HG02798 (cell line): Measurements from ENCODE around the gene FRMPD1.

ENCODE experiments used
- ATAC-seq: cut with Tn5 transposase; IDR thresholded peaks from one replicate; pipeline ENCODE4 v1.9.1; 2021; ENCODE audit warnings: mild to moderate bottlenecking; ENCODE audit not compliant: unreplicated experiment, poor library complexity

Gene FRMPD1

GRCh38 chr9:37625758-37626147 is 25.0 kb upstream of the FRMPD1 start:
- no peak for ATAC-seq

- ATAC-seq = no peak
These were observed 24.0 kb upstream of the FRMPD1 start for GRCh38 chr9:37626708-37627292.

- no peak for ATAC-seq
These were observed 18.3 kb upstream of the FRMPD1 start for GRCh38 chr9:37632479-37632878.

- ATAC-seq = no peak
These were observed 14.9 kb upstream of the FRMPD1 start for GRCh38 chr9:37635808-37636207.

DNA sequence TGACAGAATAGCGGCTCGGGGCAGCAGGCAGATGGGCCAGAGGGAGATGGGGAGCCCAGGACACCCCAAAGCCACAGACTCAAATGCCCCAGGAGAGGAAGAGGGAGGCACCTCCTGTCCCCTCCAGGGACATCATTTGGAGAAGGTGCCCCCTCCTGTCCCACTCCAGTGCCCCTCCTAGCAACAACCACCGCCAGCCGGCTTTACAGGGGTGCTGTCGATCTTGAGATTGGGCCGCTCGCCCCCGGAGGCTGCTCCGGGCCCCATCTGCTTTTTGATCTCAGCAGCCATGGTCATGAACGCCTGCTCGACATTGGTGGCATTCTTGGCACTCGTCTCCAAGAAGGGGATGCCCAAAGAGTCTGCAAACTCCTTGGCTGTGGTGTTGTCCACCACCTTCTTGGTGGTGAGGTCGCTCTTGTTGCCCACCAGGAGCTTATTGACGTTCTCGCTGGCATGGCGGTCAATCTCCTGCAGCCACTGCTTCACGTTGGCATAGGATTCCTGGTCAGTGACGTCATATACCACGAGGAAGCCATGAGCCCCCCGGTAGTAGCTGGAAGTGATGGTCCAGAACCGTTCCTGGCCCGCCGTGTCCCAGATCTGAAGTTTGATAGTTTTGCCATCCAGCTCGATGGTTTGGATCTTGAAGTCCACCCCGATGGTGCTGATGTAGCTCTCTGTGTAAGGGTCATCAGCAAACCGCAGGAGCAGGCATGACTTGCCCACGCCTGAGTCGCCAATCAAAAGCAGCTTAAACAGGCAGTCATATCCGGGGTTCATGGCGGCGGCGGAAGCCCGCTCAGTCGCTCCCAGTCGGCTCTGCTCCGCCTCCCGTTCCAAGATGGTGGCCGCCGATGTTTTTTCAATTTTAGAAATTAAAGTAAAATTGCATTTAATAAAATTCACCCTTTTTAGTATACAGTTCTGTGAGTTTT is 14.0 kb upstream of the FRMPD1 start:
- no peak for ATAC-seq

DNA sequence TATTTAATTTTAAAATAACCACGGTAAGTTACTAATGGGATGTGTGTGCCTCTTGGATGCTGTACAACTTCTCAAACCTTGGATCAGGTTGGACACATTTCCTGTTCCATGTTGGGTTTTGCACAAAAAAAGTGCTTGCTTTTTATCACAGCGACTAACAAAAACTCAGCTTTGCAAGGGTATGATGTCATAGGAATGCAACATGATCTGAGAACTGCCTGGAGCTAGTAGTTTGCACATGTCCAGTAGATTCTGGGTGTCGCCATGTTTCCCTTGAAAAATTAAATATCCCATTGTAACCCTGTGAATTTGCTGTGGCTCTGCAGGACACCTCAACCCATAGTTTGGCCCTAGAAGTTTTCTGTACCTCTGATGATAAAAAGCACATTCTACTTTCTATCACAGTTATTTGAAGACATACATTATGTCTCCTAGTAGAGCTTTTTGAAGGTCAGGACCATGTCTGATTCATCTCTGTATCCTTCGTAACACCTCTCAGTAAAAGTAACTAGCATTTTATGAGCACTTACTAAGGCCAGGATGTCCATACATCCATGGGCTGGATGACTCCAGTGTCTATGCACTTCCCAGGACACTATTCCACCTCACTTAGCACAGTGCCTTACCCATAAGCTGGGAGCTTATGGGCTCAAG is 11.5 kb upstream of the FRMPD1 start:
- ATAC-seq = no peak

DNA sequence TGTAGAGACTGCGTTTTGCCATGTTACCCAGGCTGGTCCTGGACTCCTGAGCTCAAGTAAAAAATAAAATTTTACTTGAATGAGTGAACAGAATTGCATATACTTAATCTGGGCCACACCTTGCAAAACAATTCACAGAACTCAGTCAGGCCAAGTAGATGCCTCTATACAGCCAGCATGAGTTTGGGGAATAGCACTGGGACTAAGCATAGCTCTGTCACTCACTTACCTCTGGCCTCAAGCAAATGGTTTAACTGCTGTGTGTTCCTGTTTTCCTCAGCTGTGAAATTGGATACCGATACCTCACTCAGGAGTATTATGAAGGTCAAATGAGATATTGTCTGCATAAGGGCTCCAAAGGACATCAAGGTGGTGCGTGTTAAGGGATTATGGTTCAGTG is 10.9 kb upstream of the FRMPD1 start:
- no peak for ATAC-seq

DNA sequence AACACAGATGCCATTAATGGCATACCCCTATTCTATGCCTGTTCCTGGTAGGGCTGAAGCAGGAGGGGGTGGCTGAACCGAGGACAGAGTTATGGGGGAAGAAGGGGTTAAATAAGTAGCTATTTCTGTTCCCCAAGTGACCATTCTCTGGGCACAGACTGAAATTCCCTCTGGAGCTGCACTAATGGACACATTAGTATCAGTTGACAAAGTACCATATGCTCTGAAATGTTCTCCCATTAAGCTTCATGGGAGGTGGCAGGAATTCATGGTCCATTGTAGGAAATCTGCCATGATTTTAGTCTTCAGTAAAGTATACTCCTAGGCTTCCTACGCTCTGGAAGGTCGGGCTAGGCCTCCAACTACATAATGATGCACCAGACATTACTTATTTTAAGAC is 10.5 kb upstream of the FRMPD1 start:
- ATAC-seq = no peak

DNA sequence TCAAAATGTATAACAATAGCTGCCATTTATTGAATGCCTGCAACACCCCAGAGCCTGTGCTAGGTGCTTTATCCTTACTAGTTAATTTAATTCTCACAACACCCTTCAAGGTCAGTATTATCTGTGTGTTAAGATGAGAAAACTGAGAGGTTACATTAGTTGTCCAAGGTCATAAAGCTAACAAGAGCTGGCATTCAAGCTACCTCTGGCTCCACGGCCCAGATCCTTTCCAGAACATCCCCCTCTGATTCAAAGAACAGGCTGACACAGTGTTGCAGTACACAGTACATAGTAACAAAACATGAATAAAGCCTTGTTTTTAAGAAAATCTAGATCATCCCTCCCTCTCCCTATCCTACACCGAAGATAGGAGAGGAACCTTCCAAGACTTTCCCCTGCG is 9.4 kb upstream of the FRMPD1 start:
- no peak for ATAC-seq

DNA sequence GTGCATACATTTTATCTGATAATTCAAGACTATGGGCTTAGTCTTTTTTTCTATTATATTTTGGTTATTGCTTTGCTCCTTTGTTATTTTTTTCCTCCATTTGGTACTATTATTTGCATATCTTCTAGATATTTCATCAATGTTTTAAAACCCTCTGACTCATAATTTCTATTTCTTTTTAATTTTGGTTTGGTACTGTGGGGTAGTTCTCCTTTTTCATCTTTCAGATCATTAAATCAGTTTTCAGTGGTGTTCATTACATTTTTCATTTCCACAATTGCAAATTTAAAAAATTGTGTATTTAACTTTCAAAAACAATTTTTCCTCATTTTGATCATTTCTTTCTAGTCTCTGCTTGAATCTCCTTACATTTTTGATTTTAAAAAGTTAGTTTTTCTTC is 7.5 kb upstream of the FRMPD1 start:
- no peak for ATAC-seq

GRCh38 chr9:37645903-37646506 is 4.7 kb upstream of the FRMPD1 start:
- no peak for ATAC-seq

GRCh38 chr9:37650299-37650872 is 368 bp upstream of the FRMPD1 start:
- ATAC-seq = no peak

- no peak for ATAC-seq
These were observed 1.5 kb downstream of the FRMPD1 start for GRCh38 chr9:37652261-37652660.

DNA sequence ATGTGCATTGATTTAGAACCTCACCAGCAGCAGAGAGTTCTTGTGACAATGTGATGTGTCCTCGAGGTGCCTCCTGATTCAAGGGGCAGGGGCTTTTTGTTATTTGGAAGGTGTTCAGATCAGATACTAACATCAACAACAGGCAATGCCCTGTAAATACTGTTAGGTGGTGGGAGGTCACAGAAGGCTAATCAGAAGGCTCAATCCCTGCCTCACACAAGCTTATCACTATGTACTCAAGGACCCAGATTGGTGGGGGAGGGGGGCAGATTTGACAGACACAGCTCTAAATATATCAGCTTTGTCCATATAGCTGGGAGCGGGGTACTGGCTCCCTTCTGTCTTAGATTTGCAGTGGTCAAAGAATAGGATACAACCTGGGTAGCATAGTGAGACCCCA is 2.6 kb downstream of the FRMPD1 start:
- no peak for ATAC-seq

DNA sequence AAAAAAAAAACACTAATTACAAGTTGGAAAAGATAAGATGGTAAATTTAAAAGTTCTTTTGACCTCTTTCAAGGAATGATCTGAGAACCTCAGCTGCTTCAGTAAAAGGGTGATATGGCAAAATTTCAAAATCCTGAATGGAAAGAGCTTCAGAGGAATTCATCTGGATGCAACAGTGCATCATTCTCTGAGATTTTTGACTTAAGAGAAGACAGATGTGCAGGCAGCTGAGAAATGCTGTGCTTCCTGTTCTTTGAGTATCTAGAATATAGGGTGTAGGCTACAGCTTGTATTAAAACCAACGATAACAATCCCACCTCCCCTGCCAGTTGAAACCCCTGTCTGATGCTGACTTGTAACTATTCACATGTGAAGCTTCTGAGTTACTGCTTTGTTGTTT is 6.2 kb downstream of the FRMPD1 start:
- ATAC-seq = no peak

GRCh38 chr9:37660691-37661090 is 9.9 kb downstream of the FRMPD1 start:
- no peak for ATAC-seq

DNA sequence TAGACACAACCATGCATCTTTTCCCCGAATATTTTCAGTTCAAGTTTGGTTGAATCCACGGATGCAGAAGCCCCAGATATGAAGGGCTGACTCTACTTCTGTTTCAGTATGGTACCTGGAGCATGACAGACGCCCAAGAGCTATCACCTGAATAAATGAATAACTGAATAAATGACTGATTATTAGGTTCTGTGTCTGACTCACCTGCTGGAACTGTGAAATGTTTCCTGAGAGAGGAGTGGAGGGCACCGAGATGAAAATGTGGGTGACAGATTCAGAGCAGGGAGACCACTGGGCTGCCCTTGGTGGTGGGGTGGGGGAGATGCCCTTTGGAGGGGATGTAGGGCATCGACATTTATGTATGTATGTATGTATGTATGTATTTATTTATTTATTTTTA is 13.2 kb downstream of the FRMPD1 start:
- no peak for ATAC-seq

DNA sequence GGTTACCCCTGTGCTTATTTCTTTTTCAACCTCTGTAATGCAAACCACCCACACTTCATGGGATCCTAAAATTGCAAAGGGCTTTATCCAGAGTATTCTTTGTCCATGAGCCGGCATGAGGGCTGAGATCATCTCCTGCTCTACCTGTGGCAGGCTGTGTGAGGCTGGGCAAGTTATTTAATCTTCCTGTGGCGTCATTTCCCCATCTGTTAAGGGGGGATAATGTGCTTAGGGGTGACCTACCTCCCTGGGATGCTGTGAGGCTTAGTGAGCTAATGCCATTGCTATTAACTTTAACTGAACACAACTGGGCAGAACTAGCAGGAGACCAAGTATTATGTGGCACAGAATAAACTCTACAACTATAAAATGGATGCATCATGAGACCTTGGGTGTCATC is 17.0 kb downstream of the FRMPD1 start:
- no peak for ATAC-seq

GRCh38 chr9:37668116-37668601 is 17.4 kb downstream of the FRMPD1 start:
- ATAC-seq = no peak

- ATAC-seq = no peak
These were observed 18.5 kb downstream of the FRMPD1 start for GRCh38 chr9:37669232-37669631.

DNA sequence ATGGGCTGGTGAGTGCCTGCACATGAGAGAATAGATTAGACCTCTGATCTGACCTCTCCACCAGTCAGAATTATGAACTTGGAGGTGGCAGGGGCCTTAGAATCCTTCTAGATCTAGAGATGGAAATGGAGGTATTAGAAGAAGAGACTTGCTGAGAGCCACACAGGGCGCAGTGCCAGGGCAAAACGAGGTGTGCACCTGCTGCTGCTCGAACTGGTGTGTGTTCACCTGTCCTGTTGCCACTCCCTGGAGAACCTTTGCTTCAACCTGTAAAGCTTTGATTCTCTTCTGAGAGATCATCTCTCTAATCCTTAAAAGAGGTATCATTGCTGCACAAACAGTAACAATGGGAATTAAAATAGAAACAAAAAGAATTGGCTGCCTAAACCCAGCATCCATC is 24.9 kb downstream of the FRMPD1 start:
- ATAC-seq = no peak
